Mammary epithelial cell (primary cell): ENCODE data around the gene DNAJB6.

ENCODE experiments used
- CTCF ChIP-seq, 2 donors: IDR thresholded peaks in 1 of 2; conservative IDR thresholded peaks in 1 of 2; 2 replicates each; pipeline ENCODE4 v1.5.1; 2011 to 2012; ENCODE audit warnings: inconsistent platforms in 2 of 2, low read length in 2 of 2, mild to moderate bottlenecking in 2 of 2, control low read depth in 1 of 2, low read depth in 1 of 2; ENCODE audit not compliant: insufficient read depth in 1 of 2; ENCODE audit errors: extremely low read depth in 1 of 2
- EZH2 ChIP-seq: IDR thresholded peaks from 2 replicates; pipeline ENCODE4 v1.6.1; 2012; ENCODE audit warnings: low read length, inconsistent platforms, borderline replicate concordance

- TF ChIP-seq CTCF (conservative IDR thresholded peaks at IDR 0.05 in 1 of 2, IDR thresholded peaks at IDR 0.05 in 1 of 2; ENCODE audit: extremely low read depth in 1 of 2, insufficient read depth in 1 of 2, low read depth in 1 of 2, low read length in 2 of 2), result no peak
- TF ChIP-seq EZH2, result no peak
These were observed 77.3 kb downstream of the DNAJB6 start for GRCh38 chr7:157413881-157414701.
